Chondrocyte (in vitro differentiated cells): Measurements from ENCODE around the gene PRH1. TPM values are rescaled to one million over a fixed set of nuclear protein-coding genes. Genes with fewer than 3 reads are reported as not detected.

Source experiments
- DNase-seq: peaks from one replicate; pipeline ENCODE4 v3.0.0; 2021; ENCODE audit warnings: mixed read lengths, low spot score
- H3K27ac Mint-ChIP-seq: one replicate; pipeline ENCODE4 v1.8.0; 2021; ENCODE audit warnings: mild to moderate bottlenecking, moderate library complexity, mixed read lengths; ENCODE audit not compliant: unreplicated experiment
- H3K27me3 Mint-ChIP-seq: 2 replicates; pipeline ENCODE4 v1.8.0; 2021; ENCODE audit warnings: low read depth, mixed read lengths
- H3K36me3 Mint-ChIP-seq: 2 replicates; pipeline ENCODE4 v1.8.0; 2021; ENCODE audit warnings: low read depth, mixed read lengths
- H3K4me1 Mint-ChIP-seq: 2 replicates; pipeline ENCODE4 v1.8.0; 2021; ENCODE audit warnings: low read depth, mild to moderate bottlenecking, mixed read lengths
- H3K4me3 Mint-ChIP-seq: one replicate; pipeline ENCODE4 v1.8.0; 2021; ENCODE audit warnings: mild to moderate bottlenecking, moderate library complexity, mixed read lengths; ENCODE audit not compliant: unreplicated experiment
- H3K9me3 Mint-ChIP-seq: 2 replicates; pipeline ENCODE4 v1.8.0; 2021; ENCODE audit warnings: low read depth, mixed read lengths
- CTCF ChIP-seq: fragments of 200-600 bp; sonication (generic); IDR thresholded peaks from 2 replicates; pipeline ENCODE4 v1.5.0; 2021; ENCODE audit warnings: antibody characterized with exemption, mild to moderate bottlenecking, moderate library complexity
- total RNA-seq: library from RNA; stranded (reverse); gene quantifications from 3 replicates; pipeline ENCODE4 v1.2.1, GENCODE V29; 2021

The PRH1 gene
- total RNA-seq, 1 donor from 2014 or later = 7.2 TPM

GRCh38 chr12:10849425-10849878 lies 34.6 kb downstream of the PRH1 start, which contains the start of gene PRR4:
Gene PRR4, minus strand, starts transcription at chr12:10849475. Its CDS starts 38 bp downstream, at chr12:10849437.
- H3K36me3 Mint-ChIP-seq = peaks cover 13% of the 10 kb centered on the region
- H3K27me3 Mint-ChIP-seq = no peaks in the 10 kb centered on the region
- TF ChIP-seq CTCF = no peak
- no peak within 1 kb of the TSS for H3K4me3 Mint-ChIP-seq
- peaks cover 14% of the 10 kb centered on the region for H3K4me1 Mint-ChIP-seq
- no peak for DNase-seq
- no peaks in the 10 kb centered on the region for H3K9me3 Mint-ChIP-seq
- H3K27ac Mint-ChIP-seq = no peak within 1 kb of the TSS

GRCh38 chr12:10847744-10848143 lies 36.3 kb downstream of the PRH1 start:
- Mint-ChIP-seq H3K9me3 (no peaks in the 10 kb centered on the region), H3K36me3 (peaks cover 13% of the 10 kb centered on the region), H3K27ac (no peak overlapping the region), H3K27me3 (no peaks in the 10 kb centered on the region), H3K4me3 (no peak overlapping the region), H3K4me1 (peaks cover 11% of the 10 kb centered on the region)
- no peak for TF ChIP-seq CTCF
- no peak for DNase-seq

- TF ChIP-seq CTCF = no peak
- Mint-ChIP-seq H3K4me3 (no peak overlapping the region), H3K4me1 (no peaks in the 10 kb centered on the region), H3K27ac (no peak overlapping the region), H3K27me3 (no peaks in the 10 kb centered on the region), H3K9me3 (peaks cover 2% of the 10 kb centered on the region), H3K36me3 (peaks cover 15% of the 10 kb centered on the region)
- DNase-seq = no peak
Measured at GRCh38 chr12:10842862-10843261, 41.2 kb downstream of the PRH1 start.

DNA sequence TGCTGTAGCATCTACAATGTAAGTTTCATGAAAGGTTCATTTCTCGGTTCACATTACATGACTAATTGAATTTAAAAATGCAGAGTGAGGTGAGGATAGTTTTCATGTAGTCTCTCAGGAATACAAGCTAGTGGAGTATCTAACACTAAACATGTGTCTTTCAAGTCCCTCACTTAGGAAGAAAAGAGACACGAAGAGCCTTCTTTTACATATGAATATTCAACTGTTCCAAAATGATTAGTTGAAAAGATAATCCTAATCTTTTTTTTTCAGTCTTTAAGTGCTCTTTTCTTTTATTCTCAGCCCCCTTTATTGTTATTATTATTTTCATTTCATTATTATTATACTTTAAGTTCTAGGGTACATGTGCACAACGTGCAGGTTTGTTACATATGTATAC lies 45.6 kb downstream of the PRH1 start:
- DNase-seq = no peak
- peaks cover 7% of the 10 kb centered on the region for H3K9me3 Mint-ChIP-seq

More for the DNA sequence above, 45.6 kb downstream of the PRH1 start:
- Mint-ChIP-seq H3K27me3 (no peaks in the 10 kb centered on the region), H3K36me3 (peaks cover 8% of the 10 kb centered on the region), H3K4me1 (no peaks in the 10 kb centered on the region), H3K27ac (no peak overlapping the region), H3K4me3 (no peak overlapping the region)
- TF ChIP-seq CTCF = no peak

Other genes with a start within 250 kb of the PRH1 start
- 0.12 to 0.31 TPM (median 0.15 TPM) in 3 replicates for gene STYK1, start 210.2 kb downstream of the PRH1 start, total RNA-seq
- 249 to 281 TPM (median 267 TPM) in 3 replicates for gene YBX3, start 160.9 kb downstream of the PRH1 start, total RNA-seq
- not detected in 3 replicates for gene TAS2R7, start 81.6 kb downstream of the PRH1 start, total RNA-seq
- not detected in 3 replicates for gene TAS2R8, start 77.0 kb downstream of the PRH1 start, total RNA-seq
- 0.53 TPM in 1 of 3 replicates, not detected in the others for gene TAS2R9, start 74.1 kb downstream of the PRH1 start, total RNA-seq
- 0.46 to 1.1 TPM (median 0.47 TPM) in 3 replicates for gene TAS2R10, start 57.9 kb downstream of the PRH1 start, total RNA-seq
- gene PRR4, start 34.8 kb downstream of the PRH1 start, total RNA-seq = 2.3 to 3.9 TPM (median 3.6 TPM) in 3 replicates
- gene TAS2R13, start 25.3 kb upstream of the PRH1 start, total RNA-seq = 0.49 to 2.5 TPM (median 0.85 TPM) in 3 replicates
- gene PRH2, start 45.0 kb upstream of the PRH1 start, total RNA-seq = not detected in 3 replicates
- 2.4 to 4.0 TPM (median 2.6 TPM) in 3 replicates for gene TAS2R14, start 55.0 kb upstream of the PRH1 start, total RNA-seq
- 0.46 to 1.8 TPM (median 0.95 TPM) in 3 replicates for gene TAS2R50, start 102.7 kb upstream of the PRH1 start, total RNA-seq
- gene TAS2R20, start 114.0 kb upstream of the PRH1 start, total RNA-seq = 0.49 to 2.6 TPM (median 0.82 TPM) in 3 replicates
- 1.4 to 2.2 TPM (median 1.9 TPM) in 3 replicates for gene TAS2R19, start 138.4 kb upstream of the PRH1 start, total RNA-seq
- gene TAS2R31, start 147.2 kb upstream of the PRH1 start, total RNA-seq = 1.1 to 3.8 TPM (median 1.7 TPM) in 3 replicates
- 0.51 to 1.1 TPM (median 0.70 TPM) in 3 replicates for gene TAS2R46, start 178.0 kb upstream of the PRH1 start, total RNA-seq
- 0.22 to 0.44 TPM in 2 of 3 replicates, not detected in the other for gene TAS2R43, start 208.1 kb upstream of the PRH1 start, total RNA-seq